Caki2 (cell line): Measurements from ENCODE around the gene TBC1D10A. TPM values are rescaled to one million over a fixed set of nuclear protein-coding genes. Genes with fewer than 3 reads are reported as not detected.

Experiments
- DNase-seq: peaks from one replicate; pipeline ENCODE4 v3.0.0-alpha.2; 2015; ENCODE audit warnings: low read depth
- in situ Hi-C: cut with HindIII; loops from 2 replicates; pipeline ENCODE4 v1.10.0; 2016; ENCODE audit warnings: low sequenced_read_pairs, low pct_unique_long_range_greater_than_20kb, mixed read lengths
- total RNA-seq: library from RNA; depleted of rRNA; stranded (reverse); fragments of >200 nt; shearing (Covaris generic); gene quantifications from 2 replicates; pipeline ENCODE4 v1.2.3, GENCODE V29; 2014; ENCODE audit warnings: low replicate concordance

TBC1D10A gene
- total RNA-seq, 1 experiment from 2014 or later: 45.5 TPM

DNA sequence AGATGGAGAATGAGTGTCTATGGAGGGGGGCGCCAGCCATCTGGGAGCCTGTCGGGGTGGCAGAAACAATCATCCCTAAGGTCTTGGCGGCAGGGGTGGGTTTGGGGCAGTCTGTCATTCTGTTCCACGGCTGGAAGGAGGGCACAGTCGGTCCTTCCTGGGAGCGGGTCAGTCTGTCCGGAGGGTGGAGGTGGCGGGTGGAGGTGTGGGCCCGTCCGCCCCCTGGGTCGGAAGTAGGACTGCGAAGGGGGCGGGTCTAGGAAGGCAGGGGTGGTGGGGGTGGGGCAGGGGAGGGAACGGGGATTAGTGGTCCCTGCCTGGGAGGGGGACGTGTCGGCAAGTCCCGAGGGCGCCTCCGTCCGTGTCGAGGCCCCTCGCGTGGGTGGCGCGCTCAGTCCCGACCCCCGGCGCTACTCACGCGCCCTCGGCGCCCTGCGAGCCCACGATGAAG lies 461 bp downstream of the TBC1D10A start:
- in situ Hi-C loops: no loop called here
- DNase-seq: no peak

DNA sequence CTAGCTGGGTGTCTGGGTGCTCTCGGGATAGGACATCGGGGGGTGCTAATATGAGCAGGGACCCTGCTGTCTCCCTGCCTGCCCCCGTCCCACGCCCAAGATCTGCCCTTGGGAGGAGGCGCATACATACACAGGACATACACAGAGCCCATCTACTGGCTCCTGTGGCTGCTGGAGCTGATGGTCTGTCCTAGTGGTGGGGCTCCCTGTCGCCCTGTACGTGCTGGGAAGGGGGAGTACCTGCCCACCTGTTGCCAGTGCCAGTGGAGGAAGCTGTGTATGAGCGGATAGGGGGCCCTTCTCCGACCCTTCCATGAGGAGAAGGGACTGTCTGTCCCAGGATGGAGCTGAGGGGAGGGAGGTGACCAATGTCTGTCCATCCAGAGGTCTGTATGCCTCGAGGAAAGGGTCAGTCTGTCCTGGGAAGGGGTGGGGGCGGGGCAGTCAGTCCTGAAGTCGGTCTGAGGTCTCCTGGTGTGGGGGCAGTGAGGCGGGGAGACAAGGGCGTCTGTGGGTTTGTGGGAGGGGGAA lies 952 bp downstream of the TBC1D10A start:
- peak; percentile 19 for DNase-seq
- in situ Hi-C loops: no loop called here

DNA sequence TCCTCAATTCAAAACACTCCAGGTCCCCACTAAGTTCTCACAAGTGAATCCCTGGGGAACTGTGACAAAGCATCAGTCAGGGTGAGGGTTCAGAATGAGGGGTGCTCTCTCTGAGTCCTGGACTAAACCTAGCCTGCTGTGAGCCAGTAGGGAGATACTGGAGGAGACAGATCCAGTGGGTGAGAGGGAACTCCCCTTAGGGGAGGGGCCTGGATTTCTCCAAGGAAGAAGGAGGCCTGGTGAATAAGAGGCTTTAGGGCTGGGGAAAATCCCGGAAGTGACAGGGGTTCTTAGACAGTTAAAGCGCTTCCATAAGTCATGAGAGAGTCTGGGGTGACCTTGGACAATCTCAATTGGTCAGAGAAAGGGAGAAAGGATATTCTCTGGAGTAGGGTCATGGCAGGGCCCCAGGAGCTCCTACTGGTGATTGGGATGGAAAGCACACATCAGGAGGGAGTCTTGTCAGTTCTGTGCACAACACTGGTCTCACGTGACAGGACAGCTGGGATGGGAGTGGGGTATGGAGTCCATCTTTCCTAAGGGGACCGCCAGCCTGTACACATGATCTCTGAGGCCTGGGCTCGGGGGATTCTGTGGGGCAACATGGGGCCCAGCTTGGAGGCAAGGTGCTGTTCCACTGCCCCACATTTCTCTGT lies 1.5 kb downstream of the TBC1D10A start:
- in situ Hi-C loops: no loop called here
- DNase-seq: peak; percentile 80

DNA sequence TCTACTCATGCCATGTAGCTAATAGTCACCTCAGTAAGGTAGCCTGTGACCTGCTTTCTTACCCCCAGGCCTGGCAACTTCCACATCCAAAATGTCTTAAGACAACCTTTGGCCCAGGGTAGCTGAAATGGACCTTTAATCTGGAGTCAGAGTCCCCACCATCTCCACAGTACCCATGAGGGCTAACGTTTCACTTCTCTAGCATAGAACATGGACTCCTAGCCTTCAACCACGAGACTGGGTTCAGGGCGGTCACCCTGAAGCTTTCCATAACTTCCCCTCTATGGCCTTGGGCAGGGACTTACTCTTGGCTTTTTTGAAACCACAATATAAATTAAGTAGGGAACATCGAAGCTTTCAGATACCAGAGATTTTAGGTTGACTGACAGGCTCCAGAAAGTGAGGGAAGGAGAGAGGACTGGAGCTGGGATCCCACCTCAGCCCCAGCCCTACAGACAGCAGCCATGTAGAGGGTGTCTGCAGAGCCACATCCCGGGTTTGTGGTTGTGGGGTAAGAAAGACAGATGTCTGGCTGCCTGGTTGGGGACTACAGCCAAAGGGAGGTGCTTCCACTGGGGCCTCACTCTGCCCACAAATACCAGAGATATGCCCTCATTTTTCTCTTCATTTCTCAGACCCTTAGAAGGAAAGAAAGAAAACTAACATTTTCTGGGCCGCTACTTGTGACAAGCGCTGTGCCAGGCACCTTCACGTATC lies 2.6 kb downstream of the TBC1D10A start:
- in situ Hi-C loops: no loop called here
- DNase-seq: no peak

DNA sequence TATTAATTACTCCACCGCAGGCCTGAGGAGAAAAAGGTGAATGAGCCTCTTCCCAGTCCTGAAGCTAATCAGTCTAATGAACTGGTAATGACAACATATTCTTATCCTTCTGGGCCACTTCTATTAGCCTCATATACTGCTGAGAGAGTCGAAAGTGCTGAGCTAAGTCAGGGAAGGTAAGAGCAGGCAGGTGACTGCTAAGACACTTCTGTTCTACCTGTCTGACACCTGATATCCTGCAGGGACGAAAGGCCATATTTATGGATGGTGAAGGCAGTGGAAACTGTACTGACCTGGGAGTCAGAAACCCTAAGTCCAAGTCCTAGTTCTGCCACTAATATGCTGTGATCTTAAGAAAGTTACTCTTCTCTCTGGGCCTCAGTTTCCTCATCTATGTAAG lies 3.5 kb downstream of the TBC1D10A start:
- no peak for DNase-seq

DNA sequence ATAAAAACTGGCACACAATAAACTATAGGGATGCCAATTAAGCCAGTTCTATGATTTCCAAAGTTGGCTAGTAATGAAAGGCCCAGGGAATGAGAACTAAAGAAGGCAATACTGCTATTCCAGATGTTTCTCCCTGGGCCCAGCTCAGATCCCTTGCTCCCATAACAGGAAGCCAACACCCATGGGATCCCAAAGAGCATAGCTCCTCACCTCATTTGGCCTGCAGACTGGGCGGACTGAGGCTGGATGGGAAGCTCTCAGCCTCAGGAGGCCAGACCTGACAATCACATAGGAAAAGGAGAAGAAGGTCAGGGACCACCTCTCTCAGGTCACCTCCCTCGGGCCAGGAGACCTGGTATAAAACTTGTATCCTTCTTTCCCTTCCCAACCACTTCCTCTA lies 5.3 kb downstream of the TBC1D10A start:
- no peak for DNase-seq
- in situ Hi-C loops: no loop called here

More for the DNA sequence above, 3.5 kb downstream of the TBC1D10A start:
- in situ Hi-C loops: no loop called here

DNA sequence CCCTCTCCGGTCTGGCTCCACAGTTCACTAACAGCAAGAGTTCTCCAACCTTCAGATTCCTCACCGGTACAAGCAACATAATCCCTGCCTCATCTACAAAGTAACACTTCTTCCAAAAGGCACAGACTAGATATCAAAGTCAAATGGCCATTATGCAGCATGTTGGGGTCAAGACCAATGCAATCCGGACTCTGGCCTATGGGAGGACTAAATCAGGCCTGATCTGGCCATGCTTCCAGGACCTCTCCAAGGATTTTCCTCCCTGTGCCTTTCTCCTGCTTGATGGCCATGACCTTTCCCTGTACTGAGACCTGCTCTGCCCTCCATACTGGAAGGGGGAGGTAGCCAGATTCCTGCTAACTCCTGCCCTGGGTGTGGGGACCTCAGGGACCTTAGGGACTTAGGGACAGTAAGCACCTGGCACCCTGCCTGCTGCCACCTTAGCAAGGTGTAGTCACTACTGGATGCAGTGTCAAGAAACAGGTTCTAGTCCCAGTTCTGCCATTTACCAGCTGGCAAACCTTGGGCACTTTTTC lies 6.7 kb downstream of the TBC1D10A start:
- in situ Hi-C loops: no loop called here
- no peak for DNase-seq

DNA sequence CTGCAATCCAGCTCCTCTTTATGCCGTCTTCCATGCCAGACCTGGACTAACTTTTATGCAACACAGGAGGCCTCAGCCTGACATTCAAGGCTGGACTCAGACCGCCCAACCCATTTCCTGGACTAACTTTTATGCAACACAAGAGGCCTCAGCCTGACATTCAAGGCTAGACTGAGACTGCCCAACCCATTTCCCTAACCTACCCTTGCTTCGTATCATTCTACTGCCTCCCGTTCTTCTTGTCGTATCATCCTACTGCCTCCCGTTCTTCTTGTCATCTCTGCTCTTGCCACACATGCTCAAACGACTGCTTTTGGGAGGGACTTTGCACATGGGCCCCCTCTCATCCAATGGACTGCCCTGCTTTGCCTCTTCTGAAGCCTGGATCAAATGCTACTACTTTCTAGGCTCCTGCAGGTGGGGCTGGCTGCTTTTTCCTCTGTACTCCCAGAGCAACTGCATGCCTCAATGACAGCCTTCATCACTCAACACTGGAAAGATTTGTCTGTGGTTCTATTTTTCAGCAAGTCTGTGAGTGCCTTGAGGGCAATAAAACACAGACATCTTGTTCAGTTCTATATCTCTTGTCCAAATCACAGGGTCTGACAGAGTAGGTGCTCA lies 7.8 kb downstream of the TBC1D10A start:
- in situ Hi-C loops: no loop called here
- no peak for DNase-seq

DNA sequence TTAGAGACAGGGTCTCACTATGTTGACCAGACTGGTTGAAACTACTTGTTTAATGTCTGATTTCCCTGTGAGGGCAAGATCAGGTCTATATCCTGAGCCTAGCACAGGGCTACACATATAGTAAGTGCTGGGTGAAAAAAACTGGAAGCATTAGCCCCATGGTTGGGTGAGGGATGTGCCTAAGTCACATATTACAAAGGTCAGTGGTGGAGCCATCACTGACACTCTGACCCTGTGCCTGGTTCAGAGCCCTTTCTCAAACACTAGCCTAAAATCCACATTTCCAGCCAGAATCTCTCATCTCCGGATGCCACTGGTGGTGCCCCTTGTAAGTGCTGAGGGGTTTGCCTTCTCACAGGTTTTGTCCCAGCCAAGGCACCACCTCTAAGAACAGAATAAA lies 9.0 kb downstream of the TBC1D10A start:
- DNase-seq: no peak
- in situ Hi-C loops: no loop called here

DNA sequence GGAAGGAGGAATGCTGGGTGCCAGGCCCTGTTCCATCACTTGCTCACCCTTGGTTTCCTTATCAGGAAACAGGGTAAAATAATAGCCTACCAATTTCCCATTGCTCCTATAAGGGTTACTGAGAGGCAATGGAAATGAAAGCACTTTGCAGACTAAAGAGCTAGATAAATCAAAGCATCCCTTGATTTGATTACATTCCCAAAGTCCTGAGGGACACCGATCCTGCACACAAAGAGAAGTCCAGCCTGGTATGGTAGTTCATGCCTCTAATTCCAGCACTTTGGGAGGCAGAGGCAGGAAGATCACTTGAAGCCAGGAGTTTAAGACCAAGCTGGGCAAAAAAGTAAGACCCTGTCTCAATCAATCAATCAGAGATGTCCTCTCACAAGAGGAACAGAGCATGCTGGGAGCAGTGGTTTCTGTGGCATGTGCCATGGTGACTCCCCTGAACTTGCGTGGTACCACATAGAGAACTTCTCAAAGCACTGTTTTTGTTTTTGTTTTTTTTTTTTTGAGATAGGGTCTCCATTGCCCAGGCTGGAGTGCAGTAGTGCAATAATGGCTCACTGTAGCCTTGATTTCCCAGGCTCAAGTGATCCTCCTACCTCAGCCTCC lies 10.7 kb downstream of the TBC1D10A start:
- DNase-seq: no peak
- in situ Hi-C loops: no loop called here

DNA sequence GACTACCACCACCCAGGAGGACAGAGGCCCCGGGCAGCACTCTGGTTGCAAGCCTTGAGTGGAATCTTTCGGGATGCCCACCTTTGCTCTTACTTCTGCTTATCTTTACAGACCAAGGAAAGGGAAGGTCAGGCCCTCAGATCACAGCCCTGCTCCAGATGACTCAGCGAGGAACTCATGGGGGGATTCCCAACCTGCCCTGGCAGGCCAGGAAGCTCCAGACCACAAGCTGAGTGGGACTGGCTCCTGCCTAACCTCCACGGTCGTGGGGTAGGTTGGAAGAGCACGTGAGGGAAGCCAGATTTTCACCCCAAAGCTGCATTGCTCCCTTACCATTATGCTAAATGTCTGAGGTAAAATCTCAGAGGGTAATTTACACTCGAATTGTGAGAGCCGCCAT lies 11.8 kb downstream of the TBC1D10A start:
- in situ Hi-C loops: no loop called here
- DNase-seq: peak; percentile 72

DNA sequence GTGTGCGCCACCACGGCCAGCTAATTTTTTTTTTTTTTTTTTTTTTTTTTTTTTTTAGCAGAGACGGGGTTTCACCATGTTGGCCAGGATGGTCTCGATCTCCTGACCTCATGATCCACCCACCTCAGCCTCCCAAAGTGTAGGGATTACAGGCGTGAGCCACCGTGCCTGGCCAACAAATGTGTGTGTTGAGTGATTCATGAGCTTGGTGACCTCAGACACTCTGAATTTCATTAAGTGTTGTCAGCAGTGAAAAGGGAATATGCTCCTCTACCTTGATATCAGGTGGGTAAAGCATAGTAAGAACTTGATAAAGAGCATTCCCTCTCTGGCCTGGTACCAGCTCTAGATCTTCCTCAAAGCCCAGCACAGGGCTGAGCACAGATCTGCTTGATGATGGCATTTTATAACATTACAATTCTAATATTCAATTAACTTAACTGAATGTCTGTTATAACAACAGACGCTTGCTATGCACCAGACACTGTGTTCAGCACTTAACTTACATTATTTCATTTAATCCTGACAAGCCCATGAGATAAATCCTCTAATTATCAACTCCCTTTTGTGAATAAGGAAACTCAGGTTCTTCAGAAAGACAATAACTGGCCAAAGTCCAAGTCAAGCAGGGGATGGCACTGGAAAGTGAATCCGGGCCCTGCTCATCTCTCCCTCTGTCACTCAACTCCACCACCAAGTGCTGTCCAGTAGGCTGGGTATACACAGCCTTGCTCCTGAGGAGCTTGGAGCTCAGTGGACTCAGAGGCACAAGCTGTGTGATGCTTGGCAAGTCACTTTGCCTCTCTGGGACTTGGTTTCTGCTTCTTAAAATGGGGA lies 13.0 kb downstream of the TBC1D10A start:
- in situ Hi-C loops: no loop called here

DNA sequence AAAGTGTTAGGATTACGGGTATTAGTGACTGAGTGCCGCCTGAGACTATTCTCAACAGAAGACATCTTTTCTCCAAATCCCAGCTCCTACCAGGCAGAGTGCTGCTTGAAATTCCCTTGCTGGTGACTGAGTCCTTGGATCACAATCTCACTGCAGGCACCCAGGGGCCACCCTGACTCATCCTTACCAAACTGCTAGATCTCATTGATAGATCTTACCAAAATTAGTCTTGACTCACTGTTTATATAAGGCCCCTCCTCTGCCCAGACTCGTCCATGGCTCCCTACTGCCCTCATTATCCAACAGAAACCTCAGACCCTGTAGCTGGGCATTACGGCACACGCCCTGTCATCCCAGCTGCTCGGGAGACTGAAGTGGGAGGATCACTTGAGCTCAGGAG lies 14.7 kb downstream of the TBC1D10A start:
- in situ Hi-C loops: no loop called here
- peak; percentile 97 for DNase-seq

More for the DNA sequence above, 13.0 kb downstream of the TBC1D10A start:
- DNase-seq: peak; percentile 48

DNA sequence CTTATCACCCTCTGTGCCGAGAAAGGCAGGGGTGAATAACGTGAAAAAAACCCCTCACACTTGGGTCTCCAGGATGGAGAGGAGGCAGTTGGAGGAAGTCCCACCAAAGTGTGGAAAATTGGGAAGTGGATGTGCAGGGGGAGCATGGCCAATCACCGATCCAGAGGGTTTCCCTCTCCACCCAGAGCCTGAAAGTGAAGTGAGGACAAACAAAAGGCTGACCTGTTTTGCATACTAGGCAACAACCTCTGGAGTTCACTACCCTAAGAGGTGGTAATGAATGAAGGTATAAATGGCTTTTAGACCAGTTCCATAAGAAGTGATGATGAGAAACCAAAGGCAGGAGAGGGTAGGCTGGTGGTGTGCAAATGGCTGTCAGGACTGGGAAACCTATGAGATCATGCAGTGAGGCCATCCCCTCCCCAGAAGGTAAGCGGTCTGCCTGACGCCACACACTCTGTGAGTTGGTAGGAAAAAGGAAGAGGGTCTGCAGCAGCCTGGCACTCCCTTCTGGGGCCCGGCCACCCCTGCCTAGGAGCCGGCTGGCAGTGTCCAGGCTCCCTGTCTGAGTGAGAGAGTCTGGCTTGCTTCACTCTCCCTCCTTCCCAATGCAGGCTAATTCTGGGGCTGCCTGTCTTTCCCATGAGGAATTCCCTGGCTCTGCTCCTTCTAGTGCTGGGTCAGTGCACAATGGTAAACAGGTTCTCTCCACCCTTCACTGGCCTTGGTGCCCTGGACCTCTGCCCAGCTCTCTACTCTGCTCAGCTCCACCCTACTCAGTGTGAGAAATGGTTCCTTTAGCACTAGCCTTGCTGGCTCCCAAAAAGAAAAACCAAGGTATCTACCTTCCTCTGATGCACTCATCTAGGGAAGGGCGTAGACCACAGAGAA lies 15.6 kb downstream of the TBC1D10A start:
- in situ Hi-C loops: no loop called here
- peak; percentile 97 for DNase-seq

DNA sequence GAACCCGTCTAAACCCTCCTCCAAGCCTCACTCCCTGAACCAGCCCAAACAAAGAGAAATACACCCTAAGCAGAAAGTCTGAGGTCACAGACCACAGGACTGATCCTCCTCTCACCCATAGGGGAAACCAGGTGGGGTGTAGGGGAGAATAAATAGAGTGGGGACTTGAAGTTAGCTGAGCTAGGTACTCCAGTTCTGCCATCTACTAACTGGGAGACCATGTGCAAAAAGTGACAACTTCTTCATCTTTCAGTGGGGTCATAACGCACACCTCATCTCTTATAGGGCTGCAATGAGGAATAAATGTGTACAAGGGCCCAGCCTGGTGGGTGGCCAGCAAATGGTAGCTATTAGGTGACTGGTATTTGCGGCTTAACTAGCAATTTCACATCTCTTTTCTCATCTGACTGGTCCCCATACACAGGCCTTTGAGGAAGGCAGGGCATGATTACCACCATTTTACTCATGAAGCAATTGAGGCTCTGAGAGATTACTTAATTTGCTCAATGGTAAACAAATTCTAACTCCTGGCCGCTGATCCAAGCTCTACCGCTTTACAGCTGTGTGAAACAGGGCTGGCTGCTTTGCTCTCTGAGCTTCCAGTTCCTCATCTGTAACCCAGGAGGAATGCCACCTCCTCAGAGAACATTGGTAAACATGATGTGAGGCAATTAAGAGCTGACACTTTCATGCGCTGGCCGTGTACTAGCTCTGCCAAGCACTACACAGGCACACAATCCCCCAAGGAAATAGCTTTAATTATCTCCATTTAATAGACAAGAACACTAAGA lies 16.6 kb downstream of the TBC1D10A start:
- in situ Hi-C loops: no loop called here
- peak; percentile 59 for DNase-seq

DNA sequence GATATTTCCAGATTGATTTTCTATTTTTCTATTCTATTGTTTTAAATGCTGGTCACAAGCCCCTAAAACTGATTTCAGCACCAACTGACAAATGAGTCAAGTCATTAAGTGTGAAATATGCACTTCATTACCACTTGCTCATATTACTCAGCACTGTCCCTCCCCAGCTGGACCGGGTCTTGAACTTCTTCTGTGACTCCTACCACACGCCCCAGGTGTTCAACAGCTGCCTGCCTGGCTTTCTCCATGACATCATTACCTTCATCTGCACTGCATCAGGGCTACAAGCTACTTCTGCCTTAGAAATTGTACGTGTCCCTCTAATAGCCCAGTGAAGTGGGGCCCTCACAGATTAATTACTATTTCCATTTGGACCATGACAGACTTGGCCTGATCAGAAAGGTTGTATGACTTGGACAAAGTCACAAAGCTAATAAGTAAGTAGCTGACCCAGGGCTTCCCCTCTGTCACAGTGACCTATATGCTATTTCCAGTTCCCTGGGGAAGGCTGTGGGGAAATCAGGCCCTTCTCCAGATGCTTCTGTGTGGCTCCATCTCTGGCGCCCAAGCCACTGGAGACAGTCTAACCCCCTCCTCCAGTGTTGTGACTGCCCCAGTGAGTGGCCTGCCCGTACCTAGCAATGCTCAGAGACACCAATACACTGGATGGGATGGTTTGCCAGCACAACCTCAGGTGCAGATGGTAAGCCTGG lies 18.1 kb downstream of the TBC1D10A start:
- in situ Hi-C loops: no loop called here
- DNase-seq: peak; percentile 57
